Activated gamma-delta T cell treated with anti-CD3 and anti-CD28 coated beads, Interleukin-2, amount 50 U/mL, for 16 hours (primary cell): ENCODE results near the gene SCP2.

ENCODE experiments used
- DNase-seq: peaks from one replicate; pipeline ENCODE4 v3.0.0-alpha.2; 2020; ENCODE audit warnings: low read depth

Gene SCP2

DNA sequence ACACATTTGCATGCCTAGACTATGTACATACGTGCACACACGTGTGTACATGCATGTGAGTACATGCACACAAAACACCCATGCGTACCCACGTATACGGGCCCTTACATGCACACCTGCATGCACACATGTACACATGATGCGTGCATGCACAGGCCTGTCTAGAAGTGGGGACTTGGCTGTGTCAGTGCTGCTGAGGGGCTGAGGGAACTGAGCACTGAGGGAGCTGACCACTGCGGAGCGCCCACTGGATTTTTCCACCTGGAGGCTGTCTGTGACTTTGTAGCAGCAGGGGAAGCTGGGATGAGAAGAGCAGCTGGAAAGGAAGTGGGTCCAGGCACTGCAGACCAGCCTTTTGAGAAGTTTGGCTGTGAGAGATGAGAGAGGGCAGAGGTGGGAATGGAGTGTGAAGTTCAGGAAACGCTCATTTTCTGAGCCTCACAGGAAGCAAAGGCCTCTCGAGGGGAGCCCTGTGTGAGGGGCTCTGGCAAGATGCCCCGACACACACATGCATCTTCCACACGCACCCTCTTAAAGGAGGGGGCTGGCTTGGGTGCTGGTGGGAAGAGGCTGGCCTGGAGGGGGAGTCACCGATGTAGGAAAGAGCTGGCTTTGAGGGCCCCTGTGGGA, 155.9 kb downstream of the SCP2 start:
- DNase-seq: no peak

DNA sequence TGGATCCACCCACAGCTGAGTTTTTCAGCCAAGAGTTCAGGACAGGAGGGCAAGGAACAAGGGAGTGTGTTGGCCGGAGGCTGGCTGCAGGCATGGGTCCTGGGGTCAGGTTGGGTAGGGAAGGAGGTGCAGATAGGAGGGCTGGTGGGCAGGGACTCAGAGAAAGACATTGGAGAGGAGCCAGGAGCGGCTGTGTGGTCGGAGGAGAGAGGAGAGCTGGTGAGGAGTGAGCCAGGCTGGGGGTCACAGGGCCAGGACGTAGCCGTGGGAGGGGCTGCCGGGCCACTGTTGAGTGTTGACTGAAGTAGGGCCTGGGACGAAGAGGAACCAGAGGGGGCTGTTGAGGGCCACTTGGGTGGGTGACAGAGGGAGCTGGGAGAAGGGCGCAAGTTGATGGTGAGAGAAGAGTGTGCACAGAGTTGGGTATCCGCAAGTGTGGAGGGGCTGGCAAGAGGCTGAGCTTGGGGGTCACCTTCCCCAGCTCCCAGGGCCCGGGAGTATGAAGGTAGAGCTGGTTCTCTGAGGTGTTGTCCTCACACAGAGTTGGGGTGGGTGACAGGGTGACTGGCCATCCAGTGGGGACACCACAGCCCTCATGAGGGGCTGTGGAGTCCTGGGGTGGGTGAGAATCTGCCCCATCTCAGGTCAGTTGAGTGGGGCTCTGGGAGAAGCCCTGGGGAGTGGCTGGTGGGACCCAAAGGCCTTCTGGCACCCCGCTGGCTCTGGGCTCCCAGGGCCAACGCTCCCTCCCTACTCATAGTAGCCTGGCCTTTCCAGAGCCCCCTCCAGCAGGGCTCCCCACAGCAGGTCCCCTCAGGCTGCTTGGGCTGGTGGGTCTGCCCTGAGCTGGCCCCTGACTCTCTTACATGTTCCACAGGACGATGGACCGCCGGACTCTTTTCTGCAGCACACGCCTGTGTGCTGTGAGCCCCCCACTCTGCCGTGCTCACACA, 156.8 kb downstream of the SCP2 start:
- DNase-seq: no peak

DNA sequence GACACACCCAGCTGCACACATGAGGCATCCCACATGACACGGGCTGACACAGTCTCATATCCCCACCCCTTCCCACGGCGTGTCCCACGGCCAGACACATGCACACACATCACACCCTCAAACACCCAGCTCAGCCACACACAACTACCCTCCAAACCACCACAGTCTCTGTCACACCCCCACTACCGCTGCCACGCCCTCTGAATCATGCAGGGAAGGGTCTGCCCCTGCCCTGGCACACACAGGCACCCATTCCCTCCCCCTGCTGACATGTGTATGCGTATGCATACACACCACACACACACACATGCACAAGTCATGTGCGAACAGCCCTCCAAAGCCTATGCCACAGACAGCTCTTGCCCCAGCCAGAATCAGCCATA, 157.5 kb downstream of the SCP2 start:
- no peak for DNase-seq

DNA sequence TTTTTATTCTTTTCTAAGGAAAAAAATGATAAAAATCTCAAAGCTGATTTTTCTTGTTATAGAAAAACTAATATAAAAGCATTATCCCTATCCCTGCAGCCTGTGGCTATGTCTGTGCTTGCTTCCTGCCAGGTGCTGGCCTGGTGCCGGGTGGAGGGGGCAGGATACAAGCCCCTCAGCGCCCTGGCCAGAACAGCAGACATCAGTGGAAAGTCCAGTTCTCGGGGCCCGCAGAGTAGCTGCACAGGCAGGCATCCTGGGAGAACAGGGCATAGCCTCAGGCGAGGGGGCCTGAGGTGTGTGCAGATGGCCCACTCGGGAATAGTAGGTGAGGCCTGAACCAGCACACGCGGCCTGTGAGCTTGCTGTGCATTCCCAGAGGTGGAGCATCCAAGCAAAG, 158.3 kb downstream of the SCP2 start:
- no peak for DNase-seq

DNA sequence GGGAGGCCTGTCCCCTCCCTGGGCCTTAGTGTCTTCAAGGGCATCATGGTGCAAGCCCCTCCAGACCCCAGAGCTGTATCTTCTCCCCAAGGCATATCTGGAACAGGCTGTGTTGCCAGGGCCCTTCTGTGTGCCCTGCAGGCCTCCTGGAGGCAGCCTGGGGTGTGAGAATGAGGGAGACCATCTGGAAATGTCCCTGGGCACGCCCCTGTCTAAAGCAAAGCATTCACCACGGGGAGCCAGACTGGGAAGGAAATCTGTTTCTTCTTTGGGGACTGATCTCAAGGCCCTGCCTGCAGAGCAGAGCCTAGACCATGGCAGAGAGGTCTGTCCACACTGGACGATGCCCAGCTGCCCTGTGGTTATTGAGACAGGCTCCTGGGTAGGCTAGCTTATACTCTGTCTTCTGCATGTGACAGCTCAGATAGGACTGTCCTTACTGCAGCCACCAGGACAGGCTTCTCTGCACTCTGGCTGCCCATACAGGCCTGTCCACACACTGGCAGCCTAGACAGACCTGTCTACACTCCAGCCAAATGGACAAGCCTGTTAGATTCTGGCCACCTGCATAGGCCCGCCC, 159.5 kb downstream of the SCP2 start:
- DNase-seq: no peak

- DNase-seq: no peak
Measured at GRCh38 chr1:53087332-53088285, 160.5 kb downstream of the SCP2 start.

- no peak for DNase-seq
Measured at GRCh38 chr1:53088616-53089300, 161.7 kb downstream of the SCP2 start.

GRCh38 chr1:53089478-53090226, 162.6 kb downstream of the SCP2 start:
- no peak for DNase-seq

DNA sequence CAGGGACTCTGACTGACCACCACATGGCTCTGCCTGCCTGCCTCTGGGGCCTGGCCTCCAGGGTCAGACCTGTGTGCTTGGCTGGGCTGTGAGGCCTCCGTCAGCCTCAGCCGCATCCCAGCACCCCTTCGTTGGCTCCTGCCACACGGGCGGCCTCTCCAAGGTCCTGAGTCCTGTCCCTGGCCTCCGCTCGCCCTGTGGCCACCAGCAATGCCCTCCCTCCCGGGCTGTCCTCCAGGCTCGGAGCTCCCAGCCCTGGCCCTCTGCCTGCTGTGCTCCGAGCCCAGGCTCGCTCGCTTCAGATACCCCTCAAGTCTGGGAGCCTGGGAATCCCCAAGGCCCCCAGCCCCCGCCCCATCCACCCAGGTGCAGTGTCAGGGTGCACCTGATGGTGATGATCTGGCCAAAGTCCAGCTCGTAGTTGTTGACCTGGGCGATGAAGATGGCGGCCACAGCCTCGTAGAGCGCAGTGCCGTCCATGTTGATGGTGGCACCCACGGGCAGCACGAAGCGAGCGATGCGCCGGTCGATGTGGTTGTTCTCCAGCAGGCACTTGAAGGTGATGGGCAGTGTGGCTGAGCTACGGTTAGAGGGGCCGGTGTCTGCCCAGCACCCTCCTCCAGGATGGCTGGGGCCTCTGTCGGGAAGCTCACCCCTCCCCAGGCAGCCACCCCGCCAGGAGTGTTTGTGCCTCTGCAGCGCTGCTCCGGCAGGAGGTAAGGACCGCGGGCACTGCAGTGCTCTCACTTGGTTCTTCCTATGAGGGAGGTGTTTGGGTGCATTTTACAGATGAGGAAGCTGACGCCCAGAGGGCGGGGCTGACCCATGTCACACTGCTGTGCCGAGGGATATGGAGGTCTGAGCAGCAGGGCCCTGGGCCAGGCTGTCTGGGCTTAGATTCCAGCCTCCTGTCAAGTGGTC, 163.4 kb downstream of the SCP2 start:
- DNase-seq: no peak

- no peak for DNase-seq
Measured at GRCh38 chr1:53091841-53092645, 165.0 kb downstream of the SCP2 start.

GRCh38 chr1:53092659-53093450, 165.8 kb downstream of the SCP2 start:
- DNase-seq: no peak

GRCh38 chr1:53093451-53093754, 166.3 kb downstream of the SCP2 start:
- no peak for DNase-seq

- no peak for DNase-seq
Measured at GRCh38 chr1:53093778-53094532, 166.9 kb downstream of the SCP2 start.

- no peak for DNase-seq
Measured at GRCh38 chr1:53094533-53094919, 167.4 kb downstream of the SCP2 start.
